Endothelial cell (in vitro differentiated cells): Measurements from ENCODE around the gene UCK1. TPM values are rescaled to one million over a fixed set of nuclear protein-coding genes. Genes with fewer than 3 reads are reported as not detected.

Source experiments
- DNase-seq: peaks from one replicate; pipeline ENCODE4 v3.0.0; 2021; ENCODE audit warnings: low spot score
- H3K27ac Mint-ChIP-seq: one replicate; pipeline ENCODE4 v1.8.0; 2021; ENCODE audit warnings: mixed read lengths, inconsistent platforms; ENCODE audit not compliant: unreplicated experiment
- H3K27me3 Mint-ChIP-seq: one replicate; pipeline ENCODE4 v1.8.0; 2021; ENCODE audit warnings: mild to moderate bottlenecking, moderate library complexity, mixed read lengths, inconsistent platforms; ENCODE audit not compliant: unreplicated experiment
- H3K36me3 Mint-ChIP-seq: one replicate; pipeline ENCODE4 v1.8.0; 2021; ENCODE audit warnings: mild to moderate bottlenecking, low read depth, mixed read lengths, inconsistent platforms; ENCODE audit not compliant: unreplicated experiment
- H3K4me1 Mint-ChIP-seq: one replicate; pipeline ENCODE4 v1.8.0; 2021; ENCODE audit warnings: mild to moderate bottlenecking, mixed read lengths, inconsistent platforms; ENCODE audit not compliant: unreplicated experiment
- H3K4me3 Mint-ChIP-seq: one replicate; pipeline ENCODE4 v1.8.0; 2021; ENCODE audit warnings: mild to moderate bottlenecking, mixed read lengths, inconsistent platforms; ENCODE audit not compliant: unreplicated experiment
- H3K9me3 Mint-ChIP-seq: one replicate; pipeline ENCODE4 v1.8.0; 2021; ENCODE audit warnings: mixed read lengths, inconsistent platforms; ENCODE audit not compliant: unreplicated experiment
- total RNA-seq: library from RNA; stranded (reverse); fragmentation: NEBNext Ultra II Directional; extraction: Animal tissue kit (Norgen Biotek cat#: 25700); gene quantifications from one replicate; pipeline ENCODE4 v1.2.1, GENCODE V29; 2021; ENCODE audit not compliant: unreplicated experiment
- TF ChIP-seq, protein P1 (sequence below): fragments of 200-600 bp; sonication (generic); IDR thresholded peaks from one replicate; pipeline ENCODE4 v1.5.0; 2021; ENCODE audit warnings: antibody characterized with exemption; ENCODE audit not compliant: unreplicated experiment

UCK1 gene
- total RNA-seq, 1 donor from 2014 or later: 23.0 TPM

GRCh38 chr9:131528186-131528585 lies 2.9 kb downstream of the UCK1 start:
- Mint-ChIP-seq H3K27ac (no peak overlapping the region), H3K9me3 (no peaks in the 10 kb centered on the region), H3K27me3 (peaks cover 5% of the 10 kb centered on the region), H3K4me1 (no peaks in the 10 kb centered on the region), H3K4me3 (peak overlapping the region; percentile 32), H3K36me3 (peaks cover 26% of the 10 kb centered on the region)
- no peak for DNase-seq
- TF ChIP-seq, protein P1, sequence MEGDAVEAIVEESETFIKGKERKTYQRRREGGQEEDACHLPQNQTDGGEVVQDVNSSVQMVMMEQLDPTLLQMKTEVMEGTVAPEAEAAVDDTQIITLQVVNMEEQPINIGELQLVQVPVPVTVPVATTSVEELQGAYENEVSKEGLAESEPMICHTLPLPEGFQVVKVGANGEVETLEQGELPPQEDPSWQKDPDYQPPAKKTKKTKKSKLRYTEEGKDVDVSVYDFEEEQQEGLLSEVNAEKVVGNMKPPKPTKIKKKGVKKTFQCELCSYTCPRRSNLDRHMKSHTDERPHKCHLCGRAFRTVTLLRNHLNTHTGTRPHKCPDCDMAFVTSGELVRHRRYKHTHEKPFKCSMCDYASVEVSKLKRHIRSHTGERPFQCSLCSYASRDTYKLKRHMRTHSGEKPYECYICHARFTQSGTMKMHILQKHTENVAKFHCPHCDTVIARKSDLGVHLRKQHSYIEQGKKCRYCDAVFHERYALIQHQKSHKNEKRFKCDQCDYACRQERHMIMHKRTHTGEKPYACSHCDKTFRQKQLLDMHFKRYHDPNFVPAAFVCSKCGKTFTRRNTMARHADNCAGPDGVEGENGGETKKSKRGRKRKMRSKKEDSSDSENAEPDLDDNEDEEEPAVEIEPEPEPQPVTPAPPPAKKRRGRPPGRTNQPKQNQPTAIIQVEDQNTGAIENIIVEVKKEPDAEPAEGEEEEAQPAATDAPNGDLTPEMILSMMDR: no peak

DNA sequence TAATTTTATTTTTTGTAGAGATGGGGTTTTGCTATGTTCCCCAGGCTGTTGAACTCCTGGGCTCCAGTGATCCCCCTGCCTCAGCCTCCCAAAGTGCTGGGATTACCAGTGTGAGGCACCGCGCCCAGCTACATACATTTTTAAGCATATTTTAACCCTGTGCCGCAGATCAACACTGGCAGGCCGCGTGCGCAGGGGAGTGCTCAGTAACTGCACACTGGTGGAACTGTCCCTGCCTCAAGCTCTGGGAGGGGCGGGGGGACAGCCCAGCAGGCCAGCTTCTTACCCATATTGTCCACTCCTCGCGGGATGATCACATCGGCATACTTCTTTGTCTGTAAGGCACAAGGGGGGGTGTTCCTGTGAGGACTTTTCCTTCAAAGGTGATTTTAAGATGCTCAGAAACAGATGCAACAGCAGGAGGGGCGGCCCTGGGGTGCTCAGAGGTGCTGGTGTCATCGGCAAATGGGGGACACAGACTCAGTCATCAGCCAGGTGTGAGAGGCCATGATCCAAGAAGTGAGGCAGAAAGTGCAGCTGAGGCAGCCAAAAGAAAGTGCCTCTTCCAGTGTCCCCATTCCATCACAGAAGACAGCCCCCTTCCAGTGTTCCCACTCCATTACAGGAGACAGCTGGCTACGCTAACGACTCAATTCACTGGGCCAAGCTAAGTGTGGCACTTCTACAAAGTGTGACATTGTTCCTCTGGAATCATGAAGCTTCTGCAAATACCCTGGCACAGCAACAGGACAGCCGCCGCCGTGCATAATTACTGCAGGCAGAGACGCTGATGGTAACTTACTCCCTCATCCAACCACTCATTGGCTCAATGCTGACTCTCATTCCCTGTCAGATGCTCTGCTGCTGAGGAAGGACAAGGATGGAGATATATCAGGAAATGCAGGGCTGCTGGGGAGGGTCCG lies 5.2 kb downstream of the UCK1 start:
- Mint-ChIP-seq H3K4me1 (no peaks in the 10 kb centered on the region), H3K4me3 (no peak overlapping the region), H3K9me3 (no peaks in the 10 kb centered on the region), H3K27ac (no peak overlapping the region), H3K36me3 (peaks cover 37% of the 10 kb centered on the region), H3K27me3 (peaks cover 6% of the 10 kb centered on the region)
- TF ChIP-seq, protein P1: no peak
- no peak for DNase-seq

- DNase-seq: no peak
- Mint-ChIP-seq H3K27me3 (peaks cover 6% of the 10 kb centered on the region), H3K36me3 (peaks cover 42% of the 10 kb centered on the region), H3K4me3 (no peak overlapping the region), H3K9me3 (no peaks in the 10 kb centered on the region), H3K27ac (no peak overlapping the region), H3K4me1 (no peaks in the 10 kb centered on the region)
- TF ChIP-seq, protein P1: no peak
Measured at GRCh38 chr9:131524665-131525315, 6.3 kb downstream of the UCK1 start.

- TF ChIP-seq, protein P1: no peak
- no peaks in the 10 kb centered on the region for H3K9me3 Mint-ChIP-seq
- H3K36me3 Mint-ChIP-seq: peaks cover 53% of the 10 kb centered on the region
- H3K4me3 Mint-ChIP-seq: no peak overlapping the region
- no peak for DNase-seq
- H3K4me1 Mint-ChIP-seq: no peaks in the 10 kb centered on the region
- peaks cover 11% of the 10 kb centered on the region for H3K27me3 Mint-ChIP-seq
- peak overlapping the region; percentile 30 for H3K27ac Mint-ChIP-seq
Measured at GRCh38 chr9:131523451-131524435, 7.3 kb downstream of the UCK1 start.
